Measurements from ENCODE around the gene CCDC110.

The CCDC110 gene

DNA sequence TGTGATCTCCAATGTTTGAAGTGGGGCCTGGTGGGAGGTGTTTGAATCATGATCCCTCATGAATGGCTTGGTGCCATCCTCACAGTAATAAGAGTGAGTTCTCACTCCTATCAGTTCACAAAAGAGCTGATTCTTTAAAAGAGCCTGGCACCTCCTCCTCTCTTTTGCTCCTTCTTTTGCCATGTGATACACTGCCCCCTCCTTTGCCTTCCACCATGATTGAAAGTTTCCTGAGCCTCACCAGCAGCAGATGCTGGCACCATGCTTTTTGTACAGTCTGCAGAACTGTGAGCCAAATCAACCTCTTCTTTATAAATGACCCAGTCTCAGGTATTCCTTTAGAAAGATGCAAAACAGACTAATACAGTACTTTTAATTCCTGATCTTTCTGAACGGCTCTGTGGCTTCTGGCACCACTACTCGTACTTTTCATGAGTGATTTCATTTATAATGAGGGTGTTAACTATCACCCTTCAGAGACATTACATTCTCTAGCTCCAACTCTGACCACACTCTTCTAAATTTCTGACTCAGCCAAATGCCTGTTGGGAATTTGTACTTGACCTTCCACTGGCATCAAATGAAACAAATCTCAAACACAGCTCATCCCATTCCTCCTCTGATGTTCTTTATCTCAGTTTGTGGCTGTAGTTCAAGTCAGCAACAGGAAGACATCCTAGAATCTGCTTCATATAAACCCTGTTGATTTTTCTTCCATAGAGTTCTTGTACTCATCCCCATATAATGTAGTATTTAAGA is 50.0 kb downstream of the CCDC110 start:
- no peak for DNase-seq (ENCODE audit: low read depth in 2 of 2)

DNA sequence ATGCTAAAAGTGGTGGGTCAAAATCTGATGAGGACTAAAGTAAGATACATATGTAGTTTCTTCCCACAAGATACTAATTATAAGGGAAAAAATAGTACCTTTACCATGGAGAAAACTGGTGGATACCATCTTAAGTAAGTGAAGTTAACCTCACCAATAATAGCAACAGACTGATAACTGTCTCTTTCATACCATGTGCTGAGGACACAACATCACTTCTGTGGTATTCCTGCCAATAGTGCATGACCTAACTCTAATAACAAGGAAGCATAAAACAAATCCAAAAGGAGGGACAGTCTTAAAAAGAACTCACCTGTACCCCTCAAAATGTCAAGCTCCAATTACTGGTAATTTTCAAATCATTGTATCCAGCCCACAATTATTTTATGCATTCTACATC is 54.6 kb downstream of the CCDC110 start:
- DNase-seq (ENCODE audit: low read depth in 2 of 2): no peak

DNA sequence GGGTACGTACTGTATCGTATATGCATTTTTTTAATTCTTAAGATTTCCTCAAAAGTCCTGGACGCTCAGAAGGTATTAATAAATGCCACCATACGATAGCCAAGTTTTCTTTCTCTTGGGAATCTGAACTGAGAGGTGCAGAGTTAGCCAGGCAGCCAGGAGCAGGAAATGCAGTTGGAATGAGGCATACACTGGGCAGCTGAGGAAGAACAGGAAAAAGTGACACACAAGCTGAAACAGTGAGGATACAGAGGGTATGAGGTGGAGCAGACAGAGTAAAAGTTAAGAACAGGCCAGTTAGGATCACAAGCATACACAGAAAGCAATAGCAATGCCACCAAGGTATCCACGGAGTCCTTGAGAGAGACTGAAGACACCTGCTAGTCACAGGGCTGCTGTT is 59.1 kb downstream of the CCDC110 start:
- DNase-seq (ENCODE audit: low read depth in 2 of 2): no peak

DNA sequence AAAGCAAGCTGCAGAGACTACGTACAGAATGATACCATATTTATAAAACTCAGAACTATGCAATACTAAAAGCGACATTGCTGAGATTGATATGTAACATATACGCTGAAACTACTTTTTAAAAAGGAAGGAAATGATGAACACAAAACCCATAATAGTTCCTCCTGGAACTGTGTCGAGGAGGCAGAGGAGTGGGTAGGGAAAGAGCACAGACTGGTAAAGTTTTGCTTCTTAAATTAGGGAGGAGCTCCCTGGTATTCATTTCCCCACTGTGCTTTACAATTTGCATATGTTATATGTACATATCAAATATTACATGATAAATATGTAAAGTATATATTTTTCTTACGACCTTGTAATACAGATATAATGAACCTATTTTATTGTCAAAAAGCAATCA is 59.7 kb downstream of the CCDC110 start:
- no peak for DNase-seq (ENCODE audit: low read depth in 2 of 2)

DNA sequence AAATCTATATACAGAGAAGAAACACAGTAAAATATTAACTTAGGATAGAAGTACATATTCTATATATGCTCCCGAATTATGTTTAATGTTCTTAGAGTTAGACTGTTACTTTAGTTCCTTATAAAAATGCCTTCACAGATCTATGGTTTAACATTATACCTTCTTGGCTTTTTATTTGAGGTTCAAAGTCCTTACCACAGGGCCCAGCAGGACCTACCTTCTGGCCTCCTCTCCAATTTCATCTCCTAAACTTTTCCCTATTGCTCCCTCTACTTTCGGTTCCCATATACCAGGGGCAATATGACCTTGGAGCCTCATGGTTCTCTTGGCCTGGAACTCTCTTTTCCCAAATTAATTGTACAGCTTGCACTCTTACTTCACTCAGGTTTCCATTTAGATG is 63.1 kb downstream of the CCDC110 start:
- DNase-seq (ENCODE audit: low read depth in 2 of 2): no peak

DNA sequence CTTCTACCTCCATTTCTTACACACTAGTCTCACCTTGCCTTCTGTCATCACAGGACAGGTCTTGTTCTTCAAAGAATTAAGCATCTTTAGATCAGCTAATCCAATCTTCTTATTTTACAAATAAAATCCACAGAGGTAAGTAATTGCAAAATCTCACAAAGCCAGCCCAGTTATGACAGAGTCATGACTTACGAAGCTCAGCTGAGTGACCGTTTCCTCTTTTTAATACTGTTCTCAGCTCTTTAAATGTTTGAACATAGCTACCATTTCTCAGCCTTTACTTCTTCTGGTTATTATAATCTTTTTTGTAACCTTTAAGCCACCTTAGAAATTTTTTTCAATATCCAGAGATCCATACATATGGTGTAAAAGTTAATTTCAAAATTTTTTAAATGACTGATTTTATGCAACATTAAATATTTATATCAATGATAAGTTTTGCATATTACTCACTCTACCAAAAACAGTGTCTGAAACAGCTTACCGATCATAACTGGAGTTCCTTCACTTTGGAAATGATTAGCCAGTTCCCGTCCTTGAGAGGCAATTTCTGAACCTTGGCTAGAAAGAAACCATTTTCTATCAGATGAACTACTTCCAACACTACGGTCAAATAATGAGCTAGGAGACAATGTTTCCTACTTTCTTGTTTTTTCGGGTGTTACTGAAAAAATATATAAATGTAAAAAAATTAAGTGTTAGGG is 66.1 kb downstream of the CCDC110 start:
- DNase-seq (ENCODE audit: low read depth in 2 of 2): no peak

DNA sequence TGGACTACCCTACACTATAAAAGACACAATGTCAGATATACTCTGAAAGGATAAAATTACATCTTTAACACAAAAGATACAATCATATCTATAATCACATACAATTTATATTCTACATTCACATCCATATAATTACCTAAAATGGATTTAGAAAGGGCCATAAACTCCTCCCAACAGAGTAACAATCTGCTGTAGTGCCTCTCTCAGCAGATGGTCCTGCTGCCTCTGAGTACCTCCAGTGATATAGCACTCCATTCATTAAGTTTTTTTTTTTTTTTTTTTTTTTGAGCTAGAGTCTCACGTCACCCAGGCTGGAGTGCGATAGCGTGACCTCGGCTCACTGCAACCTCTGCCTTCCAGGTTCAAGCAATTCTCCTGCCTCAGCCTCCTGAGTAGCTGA is 67.5 kb downstream of the CCDC110 start:
- no peak for DNase-seq (ENCODE audit: low read depth in 2 of 2)

DNA sequence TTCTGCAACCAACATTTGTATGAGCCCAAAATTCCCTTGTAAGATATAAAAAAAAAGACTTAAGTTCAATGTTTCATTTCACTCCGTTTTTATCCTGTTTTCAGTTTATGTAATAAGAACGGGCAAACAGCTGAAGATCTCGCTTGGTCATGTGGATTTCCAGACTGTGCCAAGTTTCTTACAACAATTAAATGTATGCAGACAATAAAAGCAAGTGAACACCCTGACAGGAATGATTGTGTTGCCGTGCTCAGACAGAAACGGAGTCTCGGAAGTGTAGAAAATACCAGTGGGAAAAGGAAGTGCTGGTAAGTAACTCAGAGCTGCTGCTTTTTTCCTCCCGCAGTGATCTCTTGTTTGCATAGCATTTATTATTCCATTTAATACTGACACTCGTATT is 72.1 kb downstream of the CCDC110 start:
- DNase-seq (ENCODE audit: low read depth in 2 of 2): no peak

DNA sequence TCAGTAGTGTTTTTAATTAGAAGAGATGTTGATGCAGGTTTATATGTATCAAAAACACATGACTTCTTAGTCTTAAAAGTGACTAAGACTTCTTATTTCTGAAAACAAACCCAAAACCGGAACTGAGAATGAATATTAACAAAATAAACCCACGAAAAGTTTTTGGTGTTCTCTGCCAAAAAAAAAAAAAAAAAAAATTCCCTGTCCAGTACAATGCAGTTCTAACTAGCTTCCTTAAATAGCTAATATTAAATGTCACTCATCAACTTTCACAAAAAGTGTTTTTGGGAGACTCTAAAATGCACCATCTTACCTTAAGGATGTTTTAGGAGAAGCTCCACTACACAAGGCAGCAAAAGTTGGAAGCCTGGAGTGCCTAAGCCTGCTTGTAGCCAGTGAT is 72.9 kb downstream of the CCDC110 start:
- DNase-seq (ENCODE audit: low read depth in 2 of 2): no peak

DNA sequence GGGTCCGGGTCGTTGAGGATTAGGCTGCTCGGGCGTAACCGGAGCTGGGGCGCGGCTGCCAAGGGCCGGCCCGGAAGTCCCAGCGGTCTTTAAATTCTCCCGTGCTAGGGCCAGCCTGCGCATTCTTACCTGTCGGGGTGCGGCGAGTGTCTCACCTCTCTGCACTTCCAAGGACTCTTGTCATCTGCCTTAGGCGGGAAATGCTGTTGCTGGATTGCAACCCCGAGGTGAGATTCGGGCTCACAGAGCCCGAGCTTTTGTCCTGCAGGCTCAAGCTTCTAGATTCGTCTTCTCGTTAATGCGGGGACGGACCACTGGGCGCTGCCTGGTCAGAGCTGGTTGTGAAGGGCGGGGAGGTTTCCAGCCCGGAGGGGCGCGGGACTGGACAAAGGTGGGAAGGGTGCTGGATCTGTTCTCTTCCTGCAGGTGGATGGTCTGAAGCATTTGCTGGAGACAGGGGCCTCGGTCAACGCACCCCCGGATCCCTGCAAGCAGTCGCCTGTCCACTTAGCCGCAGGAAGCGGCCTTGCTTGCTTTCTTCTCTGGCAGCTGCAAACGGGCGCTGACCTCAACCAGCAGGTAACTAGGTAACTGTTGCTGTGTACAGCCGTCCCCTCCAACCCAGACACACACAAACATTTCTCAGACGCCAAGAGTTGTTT is 74.7 kb downstream of the CCDC110 start, which contains the start of gene ANKRD37:
TSS of gene ANKRD37 (plus strand) at position 118 of the 662 bp plus-strand sequence. CDS start at position 201, 83 bp downstream.
- no peak for DNase-seq (ENCODE audit: low read depth in 2 of 2)

DNA sequence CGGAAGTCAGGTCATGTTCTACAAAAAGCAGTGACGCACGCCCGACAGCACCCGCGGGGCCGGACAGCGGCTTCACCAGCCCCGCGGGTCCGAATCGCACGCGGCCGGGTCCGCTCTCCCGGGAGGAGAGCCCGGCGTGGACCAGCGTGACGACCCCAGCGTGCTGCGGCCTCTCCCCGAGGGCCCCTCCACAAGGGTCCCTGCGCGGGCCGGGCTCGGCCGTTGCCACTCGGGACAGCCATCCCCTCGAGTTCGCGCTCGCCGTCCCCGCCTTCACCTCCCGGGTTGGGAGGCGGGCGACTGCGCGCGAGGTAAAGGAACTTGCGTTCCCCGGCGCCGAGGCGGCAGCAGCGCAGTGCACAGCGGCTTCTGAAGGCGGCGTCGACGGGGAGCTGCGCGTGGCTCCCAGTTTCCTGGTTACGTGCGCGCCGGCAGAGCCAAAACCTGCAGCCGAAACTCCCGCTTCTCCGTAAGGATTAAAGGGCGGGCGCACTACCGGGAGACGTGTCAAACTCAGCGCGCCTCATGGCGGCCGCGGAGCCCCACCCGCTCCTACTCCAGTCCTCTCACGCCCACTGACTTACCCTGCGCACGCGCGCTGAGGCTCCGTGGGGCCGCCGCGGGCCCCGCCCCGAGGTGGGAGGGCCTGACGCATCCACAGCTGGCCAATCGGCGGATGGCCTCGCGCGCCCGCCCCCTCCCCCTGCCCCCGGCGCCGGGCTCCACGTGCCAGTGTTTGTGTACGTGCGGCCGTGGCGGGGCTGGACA is 75.4 kb downstream of the CCDC110 start:
- DNase-seq (ENCODE audit: low read depth in 2 of 2): peak; percentile 92 to 97

DNA sequence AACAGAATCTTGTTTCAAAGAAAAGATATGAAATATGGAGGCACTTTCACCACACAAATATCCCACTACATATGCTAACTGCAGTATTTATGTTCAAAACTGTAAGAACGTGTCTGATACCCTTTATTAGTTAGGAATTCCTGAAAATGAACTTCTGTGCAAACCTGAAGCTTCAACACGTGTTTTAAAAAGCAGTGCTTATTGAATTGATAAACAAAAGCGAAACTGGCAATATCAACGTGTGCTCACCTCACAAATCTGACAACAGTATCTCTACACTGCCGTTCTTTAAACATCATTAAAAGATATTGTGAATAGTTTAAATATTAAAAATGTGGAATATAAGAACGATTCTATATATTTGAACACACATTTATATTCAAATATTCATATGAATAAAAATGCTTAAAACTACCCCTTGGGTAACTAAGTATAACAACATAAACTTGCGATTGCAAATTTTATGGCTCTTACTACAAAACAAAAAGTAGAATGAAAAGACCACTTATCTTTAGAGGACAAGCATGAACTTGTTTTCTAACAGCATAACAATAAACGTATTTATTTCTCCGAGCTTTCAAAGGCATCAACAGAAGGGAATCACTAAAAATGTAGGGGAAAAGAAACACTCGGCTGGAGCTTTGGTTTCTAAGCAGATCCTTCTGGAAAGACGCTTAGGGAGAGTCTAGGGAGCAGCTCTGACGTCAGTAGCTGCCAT is 76.1 kb downstream of the CCDC110 start, which contains the start of gene LRP2BP:
TSS of gene LRP2BP (minus strand) at position 687 of the 718 bp plus-strand sequence. CDS start 17,738 bp downstream, outside the sequence.
- DNase-seq (ENCODE audit: low read depth in 2 of 2): no peak

All from stimulated activated CD8-positive, alpha-beta memory T cell treated with anti-CD3 and anti-CD28 coated beads, Interleukin-7, amount 100 ng/mL, for 4 hours (primary cell).